ENCODE measurements around the gene CDC6.

CDC6 gene

GRCh38 chr17:40312131-40312731 is 24.6 kb downstream of the CDC6 start:
- DNase-seq, result no peak

- no peak for DNase-seq
Observed at GRCh38 chr17:40312893-40313667, 25.4 kb downstream of the CDC6 start.

DNA sequence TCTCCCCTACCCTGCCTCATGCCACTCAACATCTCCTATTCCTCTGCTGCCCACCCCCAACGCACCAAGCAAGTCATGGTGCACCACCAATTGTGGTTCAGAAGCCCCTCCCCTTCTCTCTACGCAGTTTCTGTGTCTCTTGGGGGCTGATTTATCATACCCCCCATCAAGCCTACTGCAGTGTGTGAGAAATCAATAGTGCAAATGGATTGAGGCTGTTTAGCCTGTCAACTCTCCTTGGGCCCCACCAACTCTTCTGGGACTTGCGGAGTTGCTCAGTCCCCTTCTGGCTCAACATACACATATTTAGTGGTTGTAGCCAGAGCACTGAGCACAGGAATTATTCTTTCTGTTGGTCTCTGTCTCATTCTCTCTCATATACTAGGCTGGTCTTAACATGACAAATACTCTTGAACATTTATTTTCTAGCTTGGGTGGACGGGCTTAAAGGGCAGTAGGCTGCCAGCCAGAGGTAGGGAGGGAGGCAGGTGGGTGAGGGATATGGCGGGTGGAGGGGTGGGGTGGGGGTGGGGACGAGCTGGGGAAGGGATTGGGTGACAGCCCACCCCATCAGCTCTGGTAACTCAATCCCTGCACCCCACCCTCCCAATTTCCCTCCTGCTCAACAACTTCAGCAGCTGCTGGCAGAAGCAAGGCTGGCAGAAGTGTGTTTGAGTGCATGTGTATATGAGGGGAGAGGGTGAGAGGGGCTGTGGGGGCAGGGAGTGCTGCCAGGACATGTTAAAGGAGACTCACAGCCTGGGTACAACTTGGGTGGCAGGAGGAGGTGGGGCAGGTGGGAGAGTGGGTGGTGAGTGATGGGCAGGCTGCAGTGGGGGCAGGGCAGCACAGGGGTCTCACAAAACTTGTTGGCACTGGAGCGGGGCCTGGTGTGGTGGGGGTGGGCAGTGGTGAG is 26.2 kb downstream of the CDC6 start:
- no peak for DNase-seq

DNA sequence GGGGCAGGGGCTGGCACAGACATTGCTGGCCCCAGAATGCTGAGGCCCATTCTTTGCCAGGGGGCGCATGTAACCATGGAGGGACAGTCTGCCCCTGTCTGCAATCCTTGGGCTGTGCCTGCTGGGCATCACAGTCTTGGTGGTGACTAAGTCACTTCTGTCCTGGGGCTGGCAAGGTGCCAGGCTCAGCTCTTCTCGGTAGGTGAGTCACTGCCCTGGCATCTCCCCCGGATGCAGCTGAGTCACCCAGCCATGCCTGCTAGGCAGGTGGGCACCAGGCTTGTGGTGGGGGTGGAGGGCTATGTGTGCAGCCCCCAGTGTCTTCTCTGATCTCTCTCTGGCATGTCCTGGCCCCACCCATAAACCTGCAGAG is 26.9 kb downstream of the CDC6 start:
- peak; percentile 48 for DNase-seq

DNA sequence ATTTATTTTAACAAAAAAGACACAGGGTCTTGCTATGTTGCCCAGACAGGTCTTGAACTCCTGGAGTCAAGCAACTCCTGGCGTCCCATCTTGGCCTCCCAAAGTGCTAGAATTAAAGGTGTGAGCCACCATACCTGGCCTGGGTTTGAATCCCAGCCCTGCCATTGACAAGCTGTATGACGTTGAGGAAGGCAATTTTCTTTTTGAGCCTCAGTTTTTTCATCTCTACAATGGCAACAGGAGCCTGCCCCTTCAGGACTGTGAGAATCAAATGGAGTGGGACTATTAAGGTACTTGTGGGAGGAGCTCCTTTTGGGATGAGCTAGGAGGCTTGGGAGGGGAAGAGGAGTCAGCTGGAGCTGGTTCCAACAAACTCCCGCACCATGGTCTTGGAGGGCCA is 27.5 kb downstream of the CDC6 start:
- DNase-seq, result no peak

DNA sequence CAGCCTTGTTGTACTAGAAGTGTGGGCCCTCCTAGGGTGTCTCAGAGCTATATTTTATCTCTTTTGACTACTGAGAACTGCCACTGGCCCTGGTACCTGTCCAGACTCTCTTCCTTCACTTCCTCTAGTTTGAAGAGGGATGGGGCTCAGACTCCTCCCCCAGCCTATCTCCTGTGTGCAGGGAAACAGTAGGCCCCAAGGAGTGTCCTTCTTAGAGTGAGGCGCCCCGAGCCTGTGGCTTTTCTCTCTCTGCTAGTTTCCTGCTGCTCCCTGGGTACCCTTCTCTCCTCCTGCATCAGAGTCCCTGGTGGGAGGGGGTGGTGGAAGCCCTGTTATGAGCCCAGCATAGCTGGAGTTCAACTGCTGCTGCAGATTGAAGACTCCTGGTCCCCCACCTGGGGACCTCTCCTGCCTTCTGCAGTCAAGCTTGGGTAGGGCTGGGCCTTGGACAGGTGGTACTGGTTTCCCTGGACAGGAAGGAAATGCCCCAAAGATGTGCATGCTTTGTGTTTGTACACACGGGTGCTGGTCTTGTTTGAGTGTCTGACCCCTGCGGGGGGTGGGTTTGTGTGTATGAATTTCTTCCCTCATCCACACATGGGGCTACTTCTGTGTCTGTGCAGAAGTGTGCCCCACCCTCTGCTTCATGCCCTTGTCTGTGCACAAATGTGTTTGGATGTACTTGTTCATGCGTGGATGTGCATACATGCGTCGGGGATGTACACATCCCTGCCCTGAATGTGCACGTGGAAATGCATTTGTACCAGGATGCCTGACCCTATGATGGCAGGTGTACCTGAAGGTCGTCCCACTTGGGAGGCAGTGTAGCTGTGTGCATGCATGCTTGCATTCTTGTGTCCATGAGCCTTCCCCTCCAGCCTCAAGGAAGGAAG is 28.2 kb downstream of the CDC6 start:
- no peak for DNase-seq

DNA sequence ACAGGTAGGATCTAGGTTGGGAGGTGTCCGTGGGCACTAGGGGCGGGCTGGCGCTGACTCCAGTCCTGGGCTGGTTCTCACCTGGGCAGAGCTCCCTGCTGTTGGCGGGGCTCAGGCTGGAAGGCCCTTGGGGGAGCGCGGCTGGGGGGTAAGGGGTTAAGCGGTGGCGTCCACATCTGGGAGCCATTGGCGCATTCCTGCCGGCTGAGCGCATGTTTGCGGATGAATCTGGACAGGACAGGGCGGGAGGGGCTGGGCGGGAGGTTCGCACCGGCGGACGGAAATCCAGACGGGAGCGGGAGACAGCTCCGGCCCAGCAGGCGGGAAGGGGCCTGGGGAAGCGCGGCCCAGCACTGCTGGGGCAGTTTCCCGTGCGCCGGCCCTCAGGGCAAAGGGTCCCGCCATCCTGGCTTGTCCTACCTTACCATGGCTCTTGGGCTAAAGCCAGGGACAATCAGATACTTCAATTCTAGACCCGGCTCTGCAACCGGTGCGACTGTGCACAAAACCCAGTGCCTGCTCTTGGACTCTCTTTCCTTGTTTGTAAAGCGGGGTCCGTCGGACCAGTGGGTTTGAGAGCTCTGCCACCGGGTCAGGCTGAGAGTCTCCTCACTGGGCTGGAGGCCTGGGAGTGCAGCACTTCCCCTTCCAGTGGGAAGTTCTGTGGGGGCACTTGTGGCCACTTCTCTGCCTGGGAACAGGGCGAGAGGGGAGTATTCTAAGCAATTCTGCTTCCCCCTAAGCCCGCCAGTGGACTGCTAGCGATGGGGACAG is 29.1 kb downstream of the CDC6 start:
- DNase-seq, result no peak

DNA sequence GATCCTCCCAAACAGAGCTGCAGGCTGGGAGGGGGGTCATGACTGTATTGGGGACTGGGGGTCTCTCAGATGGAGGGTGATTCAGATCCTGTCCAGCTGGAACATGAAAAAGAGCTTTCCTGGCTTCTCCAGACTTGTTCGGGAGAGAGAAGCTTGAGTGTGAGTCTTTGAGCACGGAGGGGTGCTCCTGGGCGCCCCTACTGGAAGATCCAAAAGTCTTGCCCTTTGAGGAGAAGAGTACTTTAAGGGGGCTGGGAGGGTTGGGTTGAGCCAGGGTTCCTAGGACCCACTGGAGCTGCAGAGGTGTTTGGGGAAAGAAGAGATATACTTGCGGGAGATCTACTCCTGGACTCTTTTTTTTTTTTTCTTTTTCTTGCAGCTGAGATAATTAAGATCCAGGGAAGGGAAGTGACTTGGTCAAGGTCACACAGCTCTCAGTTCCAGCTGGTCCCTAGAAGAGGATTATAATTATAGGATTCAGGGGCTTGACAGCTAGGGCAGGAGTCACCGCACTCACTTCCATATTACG is 29.7 kb downstream of the CDC6 start:
- DNase-seq, result no peak

- DNase-seq, result peak; percentile 83
Observed at GRCh38 chr17:40317880-40318829, 30.5 kb downstream of the CDC6 start.

GRCh38 chr17:40318830-40319391 is 31.2 kb downstream of the CDC6 start:
- no peak for DNase-seq

GRCh38 chr17:40319651-40320540 is 32.2 kb downstream of the CDC6 start:
- no peak for DNase-seq

- DNase-seq, result no peak
Observed at GRCh38 chr17:40320756-40321523, 33.3 kb downstream of the CDC6 start.

DNA sequence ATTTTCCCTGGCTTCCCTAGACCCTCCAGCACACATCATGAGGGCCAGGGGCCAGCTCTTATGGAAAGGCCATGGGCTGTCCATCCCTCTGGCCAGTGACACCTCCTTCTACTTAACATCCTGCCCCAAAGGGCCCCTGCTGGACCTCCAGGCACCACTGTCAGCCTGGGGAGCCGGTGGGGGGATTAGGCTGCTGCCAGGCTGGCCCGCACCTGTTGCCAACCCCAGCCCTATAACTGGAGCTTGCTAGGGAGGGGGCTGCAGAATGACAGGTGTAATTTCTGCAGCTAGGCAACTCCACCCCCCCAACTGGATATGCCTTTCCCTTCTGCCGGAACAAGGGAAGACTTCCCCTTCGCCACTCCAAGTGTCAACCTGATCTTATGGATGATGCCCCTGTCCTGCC is 33.8 kb downstream of the CDC6 start:
- DNase-seq, result no peak

DNA sequence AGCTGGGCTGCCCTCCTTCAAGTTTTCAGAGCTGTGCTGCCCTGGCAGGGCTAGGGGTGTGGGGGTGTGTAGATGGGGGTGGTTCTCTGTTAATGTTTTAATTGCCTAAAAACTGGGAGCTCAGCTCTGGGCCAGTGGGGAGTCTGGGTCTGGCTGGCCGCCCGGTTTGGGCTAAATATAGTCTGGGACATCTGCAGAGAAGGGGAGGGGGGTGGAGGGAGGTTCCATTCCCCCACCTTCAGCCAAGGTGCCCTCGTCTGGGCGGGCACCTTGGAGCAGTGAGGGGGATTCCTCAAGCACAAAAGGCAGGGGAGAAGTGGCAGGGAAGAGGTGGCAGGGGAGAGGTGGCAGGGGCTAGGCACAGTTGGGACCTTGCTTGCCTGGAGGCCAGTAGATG is 34.3 kb downstream of the CDC6 start:
- DNase-seq, result no peak

DNA sequence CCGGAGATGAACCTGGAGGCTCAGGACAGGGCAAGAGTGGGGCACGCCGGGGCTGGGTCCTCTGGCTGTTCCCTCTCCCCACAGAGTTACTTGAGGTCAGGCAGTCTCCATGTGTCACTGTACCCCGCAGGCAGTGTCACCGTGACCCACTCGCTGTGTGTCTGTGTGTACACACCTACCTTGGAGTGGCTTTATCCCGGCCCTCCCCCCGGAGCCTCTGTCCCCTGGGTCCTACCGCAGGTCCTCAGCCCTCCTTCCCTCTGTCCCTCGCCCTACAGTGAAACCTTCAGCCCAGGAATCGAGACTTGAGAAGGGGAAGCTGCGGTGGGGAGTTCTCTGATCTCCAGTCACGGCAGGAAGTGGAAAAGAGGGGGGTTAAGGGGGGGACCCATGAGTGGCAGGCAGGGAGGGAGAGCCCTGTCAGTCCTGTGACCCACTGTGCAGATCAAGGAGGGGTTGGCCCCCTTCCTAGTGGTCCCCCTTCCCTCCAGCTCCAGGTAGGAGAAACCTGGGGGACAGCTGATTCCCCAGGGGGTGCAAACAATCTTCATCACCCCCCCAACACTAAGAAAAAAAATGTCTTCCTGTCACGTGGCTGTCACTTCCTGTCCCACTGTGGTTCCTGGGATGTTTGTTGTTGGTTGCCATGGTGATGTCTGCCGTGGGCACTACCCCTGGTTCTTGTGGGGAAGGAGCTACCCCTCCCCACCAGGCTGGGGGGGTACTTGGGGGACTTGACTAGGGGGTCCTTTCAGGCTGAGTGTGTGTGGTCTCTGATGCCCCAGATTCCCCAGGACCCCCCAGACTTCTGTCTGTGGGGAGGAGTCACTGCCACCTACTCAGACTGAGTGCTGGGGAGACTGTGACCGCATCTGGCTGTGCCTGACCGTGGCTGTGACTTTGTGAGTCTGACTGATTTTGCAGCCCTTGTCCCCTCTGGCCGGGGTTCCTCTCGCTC is 35.0 kb downstream of the CDC6 start:
- peak; percentile 62 for DNase-seq

All from GOT3 (cell line).